K562 (cell line): ENCODE data around the gene GALNT9. TPM values are rescaled to one million over a fixed set of nuclear protein-coding genes. Genes with fewer than 3 reads are reported as not detected.

Experiments
- ATAC-seq: fragments of 200-7000 bp; cut with Tn5 transposase; 3 replicates; pipeline ENCODE4 v1.9.1; 2020; ENCODE audit warnings: moderate library complexity
- BruUV-seq: library from RNA; stranded (reverse); fragments of 400-500 nt; replicated peaks from 2 replicates; lab custom pipeline; 2021; lab: Mats Ljungman, UMichigan
- CTCF ChIA-PET: fragments of 300-600 bp; formaldehyde crosslinking; extraction: SDS; loops from one replicate; lab custom pipeline; 2021; ENCODE audit warnings: low intra/inter-chr PET ratio; lab: Yijun Ruan, JAX
- POLR2A ChIA-PET: fragments of 300-600, 350-650 bp; sonication (Branson Sonifier 250); formaldehyde crosslinking; extraction: SDS; loops from one replicate; lab custom pipeline; 2021; ENCODE audit warnings: antibody characterized with exemption, inconsistent platforms; lab: Yijun Ruan, JAX
- DNase-seq, 4 experiments: peaks; one replicate each; pipeline versions ENCODE4 v3.0.0 to v3.0.0-alpha.2; 2011 to 2018; ENCODE audit warnings: low spot score in 3 of 4, mixed read lengths in 3 of 4; ENCODE audit errors: extremely low read depth in 1 of 4
- FAIRE-seq: peaks from 2 replicates; lab custom pipeline; 2011; peaks lifted over from hg19 to GRCh38; lab: Jason Lieb, UNC
- H2AFZ ChIP-seq: 2 replicates; pipeline ENCODE4 v1.6.0; 2011; ENCODE audit warnings: low read depth, low read length, control low read depth, inconsistent platforms
- H3K27ac ChIP-seq: fragments of 200-600 bp; 3 replicates; pipeline ENCODE4 v1.8.0; 2011; ENCODE audit warnings: low read depth, mild to moderate bottlenecking, control low read depth, inconsistent platforms, low read length, moderate library complexity, mixed read lengths; ENCODE audit errors: extremely low read depth
- H3K27me3 ChIP-seq, 2 experiments: fragments of 300-600 bp in 1 of 2; 2 replicates in 1 of 2; 3 replicates in 1 of 2; pipeline versions ENCODE4 v1.6.0 to v1.8.0; 2011; ENCODE audit warnings: inconsistent platforms in 2 of 2, low read length in 2 of 2, mild to moderate bottlenecking in 1 of 2, mixed read lengths in 1 of 2, moderate library complexity in 1 of 2; ENCODE audit not compliant: control insufficient read depth in 2 of 2, insufficient read depth in 2 of 2
- H3K36me3 ChIP-seq: fragments of 300-600 bp; 3 replicates; pipeline ENCODE4 v1.8.0; 2011; ENCODE audit warnings: mild to moderate bottlenecking, low read length, inconsistent platforms; ENCODE audit not compliant: control insufficient read depth, insufficient read depth
- H3K4me1 ChIP-seq, 2 experiments: fragments of 200-600 bp in 1 of 2; replicated peaks in 1 of 2; 2 replicates in 1 of 2; 3 replicates in 1 of 2; pipeline versions ENCODE4 v1.5.1 to v1.8.0; 2011; ENCODE audit warnings: inconsistent platforms in 2 of 2, low read length in 2 of 2, mild to moderate bottlenecking in 1 of 2, mixed read lengths in 1 of 2, moderate library complexity in 1 of 2; ENCODE audit not compliant: control insufficient read depth in 2 of 2, insufficient read depth in 2 of 2
- H3K4me2 ChIP-seq: 2 replicates; pipeline ENCODE4 v1.6.1; 2011; ENCODE audit warnings: low read length, control low read depth, inconsistent platforms, mixed read lengths; ENCODE audit not compliant: insufficient read depth
- H3K4me3 ChIP-seq: fragments of 200-600 bp; sonication (generic), shearing (Covaris generic); 2 replicates; pipeline ENCODE4 v1.5.1; 2016; ENCODE audit warnings: control low read depth, inconsistent platforms
- H3K79me2 ChIP-seq: fragments of 200-600 bp; 3 replicates; pipeline ENCODE4 v1.8.0; 2011; ENCODE audit warnings: low read length, inconsistent platforms; ENCODE audit not compliant: control insufficient read depth, insufficient read depth
- H3K9ac ChIP-seq, 2 experiments: 2 replicates each; pipeline versions ENCODE4 v1.6.0 to v1.6.1; 2011; ENCODE audit warnings: low read depth in 2 of 2, low read length in 2 of 2, control low read depth in 1 of 2, inconsistent platforms in 1 of 2, mild to moderate bottlenecking in 1 of 2, mixed read lengths in 1 of 2; ENCODE audit not compliant: insufficient read depth in 1 of 2
- H3K9me1 ChIP-seq: one replicate; pipeline ENCODE4 v1.6.0; 2011; ENCODE audit warnings: inconsistent platforms, mild to moderate bottlenecking, low read length, moderate library complexity; ENCODE audit not compliant: control insufficient read depth, insufficient read depth
- H3K9me3 ChIP-seq: replicated peaks from 2 replicates; pipeline ENCODE4 v1.5.1; 2011; ENCODE audit warnings: low read depth, low read length, inconsistent platforms; ENCODE audit not compliant: control insufficient read depth, insufficient read depth
- H4K20me1 ChIP-seq: replicated peaks from 2 replicates; pipeline ENCODE4 v1.6.1; 2011; ENCODE audit warnings: low read length, inconsistent platforms, mixed read lengths; ENCODE audit not compliant: control insufficient read depth, insufficient read depth
- HMGN3 ChIP-seq: IDR thresholded peaks from 2 replicates; pipeline ENCODE4 v1.6.1; 2011; ENCODE audit warnings: borderline replicate concordance, low read depth, mild to moderate bottlenecking, mixed read lengths, low read length; ENCODE audit not compliant: insufficient read length; ENCODE audit errors: extremely low read depth
- SREBF1 ChIP-seq: fragments of 150-350 bp; IDR thresholded peaks from 2 replicates; pipeline ENCODE4 v1.6.1; 2014; ENCODE audit warnings: antibody characterized with exemption, low read depth, low read length, borderline replicate concordance
- ZC3H8 ChIP-seq: fragments of 450-650 bp; IDR thresholded peaks from 2 replicates; pipeline ENCODE4 v1.6.1; 2017
- ZNF143 ChIP-seq: sonication (generic); formaldehyde crosslinking; IDR thresholded peaks from 2 replicates; pipeline ENCODE4 v1.9.0; 2022; ENCODE audit warnings: mild to moderate bottlenecking, missing genetic modification reagents
- ZNF395 ChIP-seq: fragments of 200-800 bp; sonication (Bioruptor generic); IDR thresholded peaks from 2 replicates; pipeline ENCODE4 v1.6.1; 2017; ENCODE audit warnings: missing genetic modification characterization, missing compliant biosample characterization
- WGBS: fragments of 100-300 bp; shearing (Covaris generic); methylation state at CpG from one replicate; pipeline ENCODE4 v1.1.6; 2016; ENCODE audit warnings: low coverage, mixed read lengths; ENCODE audit not compliant: insufficient coverage; ENCODE audit errors: missing lambda C conversion rate; 5-methylcytosine and 5-hydroxymethylcytosine counted together
- in situ Hi-C: fragments of 300-500 bp; cut with MboI; formaldehyde crosslinking; loops from 4 replicates; pipeline ENCODE4 v1.15.0; 2018; ENCODE audit warnings: inconsistent platforms, mixed read lengths
- intact Hi-C: fragments of 100-400 bp; cut with micrococcal nuclease; formaldehyde crosslinking; loops from 2 replicates; pipeline ENCODE4 v1.14.2; 2022
- polyA plus RNA-seq, 8 experiments: library from polyadenylated mRNA; depleted of rRNA in 4 of 8; stranded (reverse) in 5 of 8; unstranded in 3 of 8; fragments of >200 nt; fragmentation: Nextera tagmentation in 2 of 8; fragmentation: Illumina TruSeq in 1 of 8; extraction: Ambion mirVana in 2 of 8; extraction: Trizol in 1 of 8; gene quantifications; 2 replicates each; pipeline versions ENCODE4 v1.2.1 to v1.2.3, GENCODE V29; 2011 to 2014; ENCODE audit warnings: inconsistent platforms in 1 of 8, missing spikeins in 1 of 8
- total RNA-seq, 7 experiments: library from RNA; depleted of rRNA in 6 of 7; stranded (reverse); fragments of >200 nt in 6 of 7; fragmentation: Illumina TruSeq in 2 of 7; extraction: Trizol in 2 of 7; gene quantifications; 2 replicates each; pipeline versions ENCODE4 v1.2.1 to v1.2.3, GENCODE V29; 2011 to 2021; ENCODE audit warnings: low replicate concordance in 1 of 7

The GALNT9 gene
- total and polyA plus RNA-seq, 9 of the 15 experiments (the other 6 are each of a cell fraction or from before 2014, with no cell fraction given) = not detected

GRCh38 chr12:132172619-132173018, 156.8 kb downstream of the GALNT9 start:
- Histone ChIP-seq H3K4me3 (no peak overlapping the region), H3K4me1 (peaks cover 3 to 72% of the 10 kb centered on the region in 2 experiments; a peak in 4 of 5 replicates), H4K20me1 (peaks cover 10% of the 10 kb centered on the region), H3K27me3 (peaks cover 54 to 79% of the 10 kb centered on the region in 2 experiments), H3K79me2 (no peaks in the 10 kb centered on the region), H3K9me1 (no peaks in the 10 kb centered on the region), H3K4me2 (no peak overlapping the region), H3K36me3 (no peaks in the 10 kb centered on the region), H2AFZ (no peak overlapping the region), H3K9ac (no peak overlapping the region), H3K27ac (no peak overlapping the region), H3K9me3 (no peaks in the 10 kb centered on the region)
- POLR2A ChIA-PET = no interaction called here
- DNase-seq (no peak), FAIRE-seq (no peak), ATAC-seq (no peak)
- no peak for TF ChIP-seq ZNF143 (CRISPR knock-in tag)
- TF ChIP-seq ZC3H8 = no peak
- TF ChIP-seq ZNF395 (CRISPR knock-in tag) = no peak
- TF ChIP-seq HMGN3 = no peak
- no peak for TF ChIP-seq SREBF1
- intact Hi-C loops (no loop called here), in situ Hi-C loops (no loop called here)
- CTCF ChIA-PET = no interaction called here
- no TSS peak for BruUV-seq
- under 1% methylated on average over 14 of the region's 15 CpGs for WGBS
